Upper lobe of left lung (tissue), 4 donors: ENCODE measurements around the gene TAPBPL.

Experiments
- POLR2A ChIP-seq, 4 donors: fragments of 450-650 bp; IDR thresholded peaks; one replicate each; pipeline ENCODE4 v1.5.1; 2016 to 2017; ENCODE audit warnings: antibody characterized with exemption in 4 of 4, mild to moderate bottlenecking in 2 of 4
- POLR2AphosphoS5 ChIP-seq, 2 donors: sonication (generic); formaldehyde crosslinking; IDR thresholded peaks; one replicate each; pipeline ENCODE4 v1.5.1; 2017; ENCODE audit warnings: antibody characterized with exemption in 2 of 2
- TF ChIP-seq, protein P1 (sequence below), 6 experiments: fragments of 450-650 bp in 4 of 6; fragments of 200-600 bp in 2 of 6; sonication (generic) in 2 of 6; IDR thresholded peaks; one replicate each; pipeline ENCODE4 v1.5.1; 2016 to 2019; ENCODE audit warnings: antibody characterized with exemption in 6 of 6

DNA sequence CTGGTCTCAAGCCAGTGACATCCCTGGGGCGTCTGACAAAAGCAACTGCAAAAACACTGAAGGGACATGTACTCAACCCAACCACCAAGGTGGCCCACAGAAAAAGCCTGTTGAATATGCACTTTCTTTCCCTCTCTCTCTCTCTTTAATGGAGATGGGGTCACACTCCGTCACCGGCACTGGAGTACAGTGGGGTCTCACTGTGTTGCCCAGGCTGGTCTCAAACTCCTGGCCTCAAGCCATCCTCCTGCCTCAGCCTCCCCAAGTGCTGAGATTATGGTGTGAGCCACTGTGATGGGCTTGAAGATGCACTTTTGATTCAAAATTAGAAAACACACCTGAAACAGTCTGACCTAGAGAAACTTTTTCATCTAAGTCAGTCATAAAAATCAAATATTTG is 14.3 kb upstream of the TAPBPL start:
- TF ChIP-seq POLR2AphosphoS5 (IDR thresholded peaks at IDR 0.05), result no peak
- TF ChIP-seq, protein P1, sequence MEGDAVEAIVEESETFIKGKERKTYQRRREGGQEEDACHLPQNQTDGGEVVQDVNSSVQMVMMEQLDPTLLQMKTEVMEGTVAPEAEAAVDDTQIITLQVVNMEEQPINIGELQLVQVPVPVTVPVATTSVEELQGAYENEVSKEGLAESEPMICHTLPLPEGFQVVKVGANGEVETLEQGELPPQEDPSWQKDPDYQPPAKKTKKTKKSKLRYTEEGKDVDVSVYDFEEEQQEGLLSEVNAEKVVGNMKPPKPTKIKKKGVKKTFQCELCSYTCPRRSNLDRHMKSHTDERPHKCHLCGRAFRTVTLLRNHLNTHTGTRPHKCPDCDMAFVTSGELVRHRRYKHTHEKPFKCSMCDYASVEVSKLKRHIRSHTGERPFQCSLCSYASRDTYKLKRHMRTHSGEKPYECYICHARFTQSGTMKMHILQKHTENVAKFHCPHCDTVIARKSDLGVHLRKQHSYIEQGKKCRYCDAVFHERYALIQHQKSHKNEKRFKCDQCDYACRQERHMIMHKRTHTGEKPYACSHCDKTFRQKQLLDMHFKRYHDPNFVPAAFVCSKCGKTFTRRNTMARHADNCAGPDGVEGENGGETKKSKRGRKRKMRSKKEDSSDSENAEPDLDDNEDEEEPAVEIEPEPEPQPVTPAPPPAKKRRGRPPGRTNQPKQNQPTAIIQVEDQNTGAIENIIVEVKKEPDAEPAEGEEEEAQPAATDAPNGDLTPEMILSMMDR (IDR thresholded peaks at IDR 0.05), result no peak
- no peak for TF ChIP-seq POLR2A (IDR thresholded peaks at IDR 0.05)
